MM.1S (cell line): ENCODE data around the gene AGPAT1.

Source experiments
- DNase-seq: peaks from one replicate; pipeline ENCODE4 v3.0.0-alpha.2; 2015
- H2AFZ ChIP-seq: fragments of 300-600 bp; sonication (generic); 2 replicates; pipeline ENCODE4 v1.6.0; 2016; ENCODE audit warnings: antibody characterized with exemption, low read length
- H3F3A ChIP-seq: fragments of 300-600 bp; sonication (generic); 2 replicates; pipeline ENCODE4 v1.6.1; 2016; ENCODE audit warnings: mild to moderate bottlenecking, antibody characterized with exemption, low read length, moderate library complexity, mixed read lengths; ENCODE audit not compliant: insufficient read depth
- H3K27ac ChIP-seq: fragments of 300-600 bp; sonication (generic); 2 replicates; pipeline ENCODE4 v1.5.1; 2016; ENCODE audit warnings: mild to moderate bottlenecking, low read length
- H3K27me3 ChIP-seq: fragments of 300-600 bp; sonication (generic); replicated peaks from 2 replicates; pipeline ENCODE4 v1.6.0; 2016; ENCODE audit warnings: low read length; ENCODE audit not compliant: insufficient read depth
- H3K36me3 ChIP-seq: fragments of 300-600 bp; sonication (generic); replicated peaks from 2 replicates; pipeline ENCODE4 v1.6.1; 2016; ENCODE audit warnings: mild to moderate bottlenecking, low read length, mixed read lengths; ENCODE audit not compliant: insufficient read depth
- H3K4me1 ChIP-seq: fragments of 300-600 bp; sonication (generic); 2 replicates; pipeline ENCODE4 v1.6.1; 2016; ENCODE audit warnings: low read length, mixed read lengths
- H3K4me2 ChIP-seq: fragments of 300-600 bp; sonication (generic); 2 replicates; pipeline ENCODE4 v1.6.0; 2016; ENCODE audit warnings: low read depth, low read length
- H3K4me3 ChIP-seq: fragments of 300-600 bp; sonication (generic); 2 replicates; pipeline ENCODE4 v1.5.1; 2016; ENCODE audit warnings: low read length, mixed read lengths
- H3K79me2 ChIP-seq: fragments of 300-600 bp; sonication (generic); 2 replicates; pipeline ENCODE4 v1.6.1; 2016; ENCODE audit warnings: mixed run types, low read length, mixed read lengths
- H3K9ac ChIP-seq: fragments of 300-600 bp; sonication (generic); 2 replicates; pipeline ENCODE4 v1.6.1; 2016; ENCODE audit warnings: low read length, mixed read lengths
- H3K9me2 ChIP-seq: fragments of 300-600 bp; sonication (generic); replicated peaks from 2 replicates; pipeline ENCODE4 v1.6.1; 2016; ENCODE audit warnings: mild to moderate bottlenecking, low read length, mixed read lengths; ENCODE audit not compliant: insufficient read depth
- H3K9me3 ChIP-seq: fragments of 300-600 bp; sonication (generic); replicated peaks from 2 replicates; pipeline ENCODE4 v1.6.1; 2016; ENCODE audit warnings: mild to moderate bottlenecking, low read length, mixed read lengths; ENCODE audit not compliant: insufficient read depth
- H4K20me1 ChIP-seq: fragments of 300-600 bp; sonication (generic); 2 replicates; pipeline ENCODE4 v1.6.1; 2016; ENCODE audit warnings: mild to moderate bottlenecking, low read length, moderate library complexity, mixed read lengths; ENCODE audit not compliant: insufficient read depth
- EZH2 ChIP-seq: fragments of 300-600 bp; sonication (generic); optimal IDR thresholded peaks from 2 replicates; pipeline ENCODE3; 2017; ENCODE audit warnings: low read depth, mild to moderate bottlenecking, antibody characterized with exemption, low read length, mixed read lengths
- EZH2phosphoT487 ChIP-seq: fragments of 300-600 bp; sonication (generic); IDR thresholded peaks from 2 replicates; pipeline ENCODE4 v1.6.1; 2018; ENCODE audit warnings: antibody characterized with exemption, low read length
- TF ChIP-seq, protein P1 (sequence below): fragments of 300-600 bp; sonication (generic); IDR thresholded peaks from 2 replicates; pipeline ENCODE4 v1.5.1; 2016; ENCODE audit warnings: antibody characterized with exemption, low read length, mixed read lengths

Gene AGPAT1

DNA sequence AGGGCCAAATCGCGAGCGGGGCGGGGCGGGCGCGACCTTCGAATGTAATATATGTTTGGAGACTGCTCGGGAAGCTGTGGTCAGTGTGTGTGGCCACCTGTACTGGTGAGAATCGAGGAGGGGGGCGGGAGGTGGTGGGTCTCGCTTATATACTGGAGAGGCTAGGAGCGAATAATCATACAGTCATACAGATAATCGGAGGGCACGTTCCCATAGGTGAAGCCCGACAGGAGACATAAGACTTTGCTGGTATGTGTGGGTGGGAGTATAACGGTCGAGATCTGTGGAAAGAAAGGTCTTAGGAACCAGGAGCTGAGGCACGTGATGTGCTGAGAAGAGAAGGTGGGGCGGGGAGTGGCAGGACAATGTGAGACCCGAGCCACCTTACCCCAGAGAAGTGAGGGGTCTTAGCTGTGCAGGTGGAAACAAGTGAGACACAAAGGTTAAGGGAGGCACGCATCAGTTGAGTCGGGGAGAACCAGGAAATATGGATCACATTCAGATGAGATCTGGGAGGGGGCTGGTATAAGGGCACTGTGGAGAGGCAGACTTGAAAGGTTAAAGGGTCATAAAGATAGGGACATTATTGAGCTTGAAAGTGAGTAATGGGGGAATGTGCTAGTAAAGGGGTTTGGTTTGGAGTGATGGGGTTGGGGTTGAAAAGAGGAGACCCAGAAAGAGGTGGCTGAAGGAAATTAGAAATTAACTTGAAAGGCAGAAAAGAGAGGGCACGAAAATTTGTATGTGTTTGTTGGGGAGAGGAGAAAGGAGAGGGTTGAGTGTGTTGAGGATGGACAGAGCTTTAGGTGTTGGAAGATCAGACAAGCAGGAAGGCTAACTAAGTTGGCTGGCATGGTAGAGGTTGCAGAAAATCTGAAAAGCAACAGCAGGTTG is 2.9 kb upstream of the AGPAT1 start:
- H3K4me2 ChIP-seq: peak overlapping the region; percentile 97
- H4K20me1 ChIP-seq: no peaks in the 10 kb centered on the region
- H3K79me2 ChIP-seq: peaks cover 17% of the 10 kb centered on the region
- H3K36me3 ChIP-seq: no peaks in the 10 kb centered on the region
- no peaks in the 10 kb centered on the region for H3K9me2 ChIP-seq
- no peak for DNase-seq
- TF ChIP-seq EZH2phosphoT487: no peak
- TF ChIP-seq EZH2: no peak
- TF ChIP-seq, protein P1, sequence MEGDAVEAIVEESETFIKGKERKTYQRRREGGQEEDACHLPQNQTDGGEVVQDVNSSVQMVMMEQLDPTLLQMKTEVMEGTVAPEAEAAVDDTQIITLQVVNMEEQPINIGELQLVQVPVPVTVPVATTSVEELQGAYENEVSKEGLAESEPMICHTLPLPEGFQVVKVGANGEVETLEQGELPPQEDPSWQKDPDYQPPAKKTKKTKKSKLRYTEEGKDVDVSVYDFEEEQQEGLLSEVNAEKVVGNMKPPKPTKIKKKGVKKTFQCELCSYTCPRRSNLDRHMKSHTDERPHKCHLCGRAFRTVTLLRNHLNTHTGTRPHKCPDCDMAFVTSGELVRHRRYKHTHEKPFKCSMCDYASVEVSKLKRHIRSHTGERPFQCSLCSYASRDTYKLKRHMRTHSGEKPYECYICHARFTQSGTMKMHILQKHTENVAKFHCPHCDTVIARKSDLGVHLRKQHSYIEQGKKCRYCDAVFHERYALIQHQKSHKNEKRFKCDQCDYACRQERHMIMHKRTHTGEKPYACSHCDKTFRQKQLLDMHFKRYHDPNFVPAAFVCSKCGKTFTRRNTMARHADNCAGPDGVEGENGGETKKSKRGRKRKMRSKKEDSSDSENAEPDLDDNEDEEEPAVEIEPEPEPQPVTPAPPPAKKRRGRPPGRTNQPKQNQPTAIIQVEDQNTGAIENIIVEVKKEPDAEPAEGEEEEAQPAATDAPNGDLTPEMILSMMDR: no peak
- peak overlapping the region; percentile 70 for H3K9ac ChIP-seq
- peak overlapping the region; percentile 82 for H3K4me3 ChIP-seq
- peak overlapping the region; percentile 59 for H2AFZ ChIP-seq
- H3F3A ChIP-seq: peaks cover 19% of the 10 kb centered on the region
- peaks cover 21% of the 10 kb centered on the region for H3K4me1 ChIP-seq
- no peaks in the 10 kb centered on the region for H3K9me3 ChIP-seq
- peak overlapping the region; percentile 96; the same call in 1 of the 2 replicates for H3K27ac ChIP-seq
- H3K27me3 ChIP-seq: no peaks in the 10 kb centered on the region

DNA sequence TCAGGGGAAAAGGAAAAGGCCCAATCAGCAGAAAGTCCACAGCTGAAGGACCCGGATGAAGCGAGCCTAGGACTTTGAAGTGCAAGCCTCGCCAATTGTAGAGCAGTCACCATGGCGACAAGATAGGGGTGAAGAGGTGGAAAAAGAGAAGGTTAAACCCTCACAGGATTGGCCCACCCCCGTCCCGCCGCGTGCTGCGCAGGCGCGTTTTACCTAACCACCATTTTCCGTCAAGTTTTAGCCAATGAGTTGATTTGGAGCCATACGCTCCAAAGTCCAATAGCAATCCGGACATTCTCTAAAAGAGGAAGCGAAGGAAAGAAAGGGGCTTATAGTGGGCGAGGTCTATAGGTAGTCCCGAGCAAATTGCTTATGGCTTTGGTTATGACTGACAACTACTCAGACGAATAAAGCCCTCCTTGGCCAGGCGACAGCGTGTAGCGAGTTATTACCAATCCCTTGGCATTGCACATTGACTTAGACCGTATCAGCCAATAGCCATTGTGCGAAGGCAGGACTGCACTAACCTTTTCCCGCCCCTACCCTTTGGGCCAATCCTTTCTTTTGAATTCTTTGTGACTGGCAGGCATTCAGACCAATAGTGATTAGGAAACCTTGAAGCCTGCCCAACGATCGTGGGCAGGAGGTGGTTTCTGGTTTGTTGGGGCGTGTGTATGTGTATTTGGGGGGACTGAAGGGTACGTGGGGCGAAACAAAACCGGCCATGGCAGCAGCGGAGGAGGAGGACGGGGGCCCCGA is 2.1 kb upstream of the AGPAT1 start, which contains the start of gene RNF5:
RNF5 (plus strand) TSS at position 618 of the 759 bp plus-strand sequence; CDS start at position 725, 107 bp downstream.
- no peaks in the 10 kb centered on the region for H3K9me2 ChIP-seq
- DNase-seq: peak; percentile 99
- H3K9ac ChIP-seq: peak within 1 kb of the TSS; percentile 70
- H3K4me3 ChIP-seq: peak within 1 kb of the TSS; percentile 82
- H3K27me3 ChIP-seq: no peaks in the 10 kb centered on the region
- peak within 1 kb of the TSS; percentile 79 for H2AFZ ChIP-seq
- no peaks in the 10 kb centered on the region for H3K36me3 ChIP-seq
- H3K4me1 ChIP-seq: peaks cover 21% of the 10 kb centered on the region
- peak within 1 kb of the TSS; percentile 97 for H3K4me2 ChIP-seq
- peaks cover 19% of the 10 kb centered on the region for H3F3A ChIP-seq
- no peaks in the 10 kb centered on the region for H4K20me1 ChIP-seq
- TF ChIP-seq EZH2: no peak
- TF ChIP-seq, protein P1: no peak
- no peak for TF ChIP-seq EZH2phosphoT487
- H3K79me2 ChIP-seq: peaks cover 17% of the 10 kb centered on the region
- no peaks in the 10 kb centered on the region for H3K9me3 ChIP-seq
- peak within 1 kb of the TSS; percentile 96 for H3K27ac ChIP-seq

DNA sequence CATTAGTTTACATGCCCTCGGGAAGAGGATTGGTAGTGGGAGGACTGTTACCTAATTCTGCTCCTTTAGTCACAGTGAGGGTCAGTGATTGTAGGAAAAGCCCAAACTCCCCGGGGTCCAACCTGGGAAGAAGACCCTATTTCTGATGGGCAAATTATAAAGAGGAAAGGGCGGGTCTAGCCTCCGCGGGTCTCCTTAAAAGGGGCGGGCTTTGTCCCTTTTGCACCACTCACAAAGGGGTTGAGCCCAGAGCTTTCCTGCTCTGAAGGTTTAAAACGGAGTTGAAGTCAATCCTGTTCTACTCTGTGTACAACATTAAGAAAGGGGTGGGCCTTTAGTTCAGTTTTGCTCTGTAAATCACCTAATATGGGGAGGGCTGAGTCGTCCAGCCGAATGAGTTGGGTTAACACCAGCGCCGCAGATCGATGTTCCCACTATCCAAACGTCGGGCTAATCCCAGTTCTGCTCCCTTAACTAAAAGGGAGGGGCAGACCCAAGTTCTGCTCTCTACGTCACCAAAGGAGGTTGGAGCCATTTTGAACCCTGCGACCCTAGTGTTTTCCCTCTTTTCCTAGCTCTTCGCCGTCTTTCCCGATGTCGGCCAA is 1.4 kb upstream of the AGPAT1 start:
- Histone ChIP-seq H3K4me3 (peak overlapping the region; percentile 82), H3K27me3 (no peaks in the 10 kb centered on the region), H3K9me3 (no peaks in the 10 kb centered on the region), H3K36me3 (no peaks in the 10 kb centered on the region), H2AFZ (peak overlapping the region; percentile 79), H3K79me2 (peaks cover 17% of the 10 kb centered on the region), H3K4me2 (peak overlapping the region; percentile 97), H3K27ac (peak overlapping the region; percentile 96), H3K9me2 (no peaks in the 10 kb centered on the region), H3F3A (peaks cover 19% of the 10 kb centered on the region), H3K4me1 (peaks cover 21% of the 10 kb centered on the region), H3K9ac (peak overlapping the region; percentile 70), H4K20me1 (no peaks in the 10 kb centered on the region)
- DNase-seq: peak; percentile 53
- TF ChIP-seq EZH2 (no peak), EZH2phosphoT487 (no peak)
- TF ChIP-seq, protein P1: no peak
